ENCODE results near the gene FRAS1. TPM values are rescaled to one million over a fixed set of nuclear protein-coding genes. Genes with fewer than 3 reads are reported as not detected.

The FRAS1 gene
- total and polyA plus RNA-seq, 2 of the 8 experiments (the other 6 are each of a cell fraction or from before 2014, with no cell fraction given) = 38.5 to 109 TPM

DNA sequence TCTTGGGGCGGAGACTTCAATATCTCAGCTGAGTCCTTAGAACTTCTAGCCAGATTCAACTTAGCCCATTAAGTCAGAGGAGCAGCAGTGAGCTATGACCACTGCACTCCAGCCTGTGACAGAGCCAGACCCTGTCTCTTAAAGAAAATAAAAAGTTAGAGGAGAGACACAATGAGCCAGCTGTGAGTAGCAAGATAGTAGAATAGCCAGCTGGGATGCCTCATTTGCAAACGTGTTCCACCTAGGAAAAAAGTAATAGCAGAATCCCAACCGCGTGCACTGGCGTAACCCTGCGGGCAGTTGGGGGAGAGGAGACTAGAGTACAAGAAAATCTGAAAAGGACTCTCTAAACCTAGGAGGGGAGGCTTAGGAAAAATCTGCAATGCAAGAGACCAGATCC, 361.3 kb downstream of the FRAS1 start:
- no peak for FAIRE-seq
- no peak overlapping the region for H4K8ac ChIP-seq (ENCODE audit: extremely low read depth, insufficient read depth, low read length)
- no peak overlapping the region for H2AK5ac ChIP-seq (ENCODE audit: low read depth, low read length)

More for the DNA sequence above, 361.3 kb downstream of the FRAS1 start:
- Histone ChIP-seq H3K4me3 (ENCODE audit: extremely low read depth in 1 of 4, insufficient read depth in 2 of 4, low read depth in 3 of 4, low read length in 4 of 4) (no peak overlapping the region), H4K91ac (replicated peaks; ENCODE audit: insufficient read length, low read length) (no peak overlapping the region), H3K27ac (ENCODE audit: low read depth, low read length) (no peak overlapping the region), H3K4ac (replicated peaks; ENCODE audit: insufficient read length, low read depth, low read length) (no peak overlapping the region), H3K4me1 (replicated peaks in 1 of 4; ENCODE audit: control insufficient read depth in 3 of 4, insufficient read depth in 4 of 4, low read length in 3 of 4) (peaks cover 0 to 8% (median 3%) of the 10 kb centered on the region in 4 experiments; a peak in 3 of 7 replicates), H3K23me2 (ENCODE audit: low read depth, low read length) (no peaks in the 10 kb centered on the region), H2BK20ac (ENCODE audit: low read length) (no peak overlapping the region), H3K9ac (replicated peaks in 1 of 4; ENCODE audit: extremely low read depth in 1 of 4, low read depth in 3 of 4, low read length in 3 of 4) (no peak overlapping the region), H3K4me2 (ENCODE audit: insufficient read depth in 1 of 2, low read depth in 2 of 2, low read length in 2 of 2) (no peak overlapping the region), H4K5ac (ENCODE audit: insufficient read length, low read depth, low read length) (no peak overlapping the region), H3K79me1 (ENCODE audit: low read depth, low read length) (no peaks in the 10 kb centered on the region; the same call in 1 of the 2 replicates), H2BK5ac (ENCODE audit: low read depth, low read length) (no peak overlapping the region), H2BK120ac (replicated peaks; ENCODE audit: low read depth, low read length) (no peak overlapping the region), H2AFZ (ENCODE audit: low read length) (no peak overlapping the region), H3K79me2 (ENCODE audit: control insufficient read depth in 1 of 2, insufficient read depth in 2 of 2, low read length in 2 of 2) (no peaks in the 10 kb centered on the region), H2BK12ac (ENCODE audit: low read depth, low read length) (no peak overlapping the region), H3K18ac (ENCODE audit: extremely low read depth, low read length) (no peak overlapping the region), H3K9me3 (ENCODE audit: insufficient read depth in 2 of 2, low read depth in 1 of 2, low read length in 1 of 2) (no peaks in the 10 kb centered on the region), H3K36me3 (ENCODE audit: control insufficient read depth in 2 of 4, insufficient read depth in 4 of 4, low read length in 3 of 4) (peaks cover 12 to 60% (median 43%) of the 10 kb centered on the region in 4 experiments), H3K14ac (ENCODE audit: insufficient read length) (no peak overlapping the region), H2BK15ac (ENCODE audit: low read length) (no peak overlapping the region), H3K23ac (ENCODE audit: insufficient read length) (no peak overlapping the region), H4K20me1 (replicated peaks in 1 of 2; ENCODE audit: control insufficient read depth in 1 of 2, insufficient read depth in 2 of 2, low read length in 2 of 2) (no peaks in the 10 kb centered on the region), H3K56ac (replicated peaks; ENCODE audit: insufficient read length, low read depth, low read length) (no peak overlapping the region), H3K27me3 (replicated peaks in 1 of 4; ENCODE audit: control insufficient read depth in 3 of 4, extremely low read depth in 1 of 4, insufficient read depth in 3 of 4, low read length in 3 of 4) (no peaks in the 10 kb centered on the region)
- TF ChIP-seq KDM5A (IDR thresholded peaks at IDR 0.05; ENCODE audit: low read length) (no peak), KDM4A (IDR thresholded peaks at IDR 0.05; ENCODE audit: low read depth, low read length, severe bottlenecking) (no peak), SIX5 (IDR thresholded peaks at IDR 0.05; ENCODE audit: low read depth, low read length) (no peak), FOSL1 (IDR thresholded peaks at IDR 0.05; ENCODE audit: insufficient read depth, low read depth, low read length) (no peak)
- TF ChIP-seq, protein P1, sequence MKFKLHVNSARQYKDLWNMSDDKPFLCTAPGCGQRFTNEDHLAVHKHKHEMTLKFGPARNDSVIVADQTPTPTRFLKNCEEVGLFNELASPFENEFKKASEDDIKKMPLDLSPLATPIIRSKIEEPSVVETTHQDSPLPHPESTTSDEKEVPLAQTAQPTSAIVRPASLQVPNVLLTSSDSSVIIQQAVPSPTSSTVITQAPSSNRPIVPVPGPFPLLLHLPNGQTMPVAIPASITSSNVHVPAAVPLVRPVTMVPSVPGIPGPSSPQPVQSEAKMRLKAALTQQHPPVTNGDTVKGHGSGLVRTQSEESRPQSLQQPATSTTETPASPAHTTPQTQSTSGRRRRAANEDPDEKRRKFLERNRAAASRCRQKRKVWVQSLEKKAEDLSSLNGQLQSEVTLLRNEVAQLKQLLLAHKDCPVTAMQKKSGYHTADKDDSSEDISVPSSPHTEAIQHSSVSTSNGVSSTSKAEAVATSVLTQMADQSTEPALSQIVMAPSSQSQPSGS (IDR thresholded peaks at IDR 0.05; ENCODE audit: low read length) = no peak
- ChIA-PET CTCF (ENCODE audit: partially characterized antibody) (interaction anchor here (0.7 to 1.0 kb wide), 3 partner anchors 8 to 246 kb away, joined by 3 read pairs; no protein-coding TSS in a partner anchor), POLR2A (ENCODE audit: partially characterized antibody) (interaction anchor here (0.8 to 1.6 kb wide), 2 partner anchors 20 to 86 kb away, joined by 3 to 4 read pairs; no protein-coding TSS in a partner anchor)
- no peak for DNase-seq (ENCODE audit: low read depth in 1 of 2, low spot score in 2 of 2)
- 86% methylated on average over 6 of the region's 6 CpGs; no CpG with 5 or more reads in 1 of the 2 experiments for WGBS, 2 experiments (ENCODE audit: extremely low coverage in 1 of 2, insufficient coverage in 1 of 2, insufficient read length in 1 of 2, insufficient replicate concordance in 2 of 2, low coverage in 1 of 2, low lambda C conversion rate in 2 of 2, missing lambda C conversion rate in 1 of 2)

All from H1 (cell line).